Measurements from ENCODE around the gene TOR2A. TPM values are rescaled to one million over a fixed set of nuclear protein-coding genes. Genes with fewer than 3 reads are reported as not detected.

TOR2A gene
- total RNA-seq, 1 donor from 2014 or later, result 17.3 TPM

DNA sequence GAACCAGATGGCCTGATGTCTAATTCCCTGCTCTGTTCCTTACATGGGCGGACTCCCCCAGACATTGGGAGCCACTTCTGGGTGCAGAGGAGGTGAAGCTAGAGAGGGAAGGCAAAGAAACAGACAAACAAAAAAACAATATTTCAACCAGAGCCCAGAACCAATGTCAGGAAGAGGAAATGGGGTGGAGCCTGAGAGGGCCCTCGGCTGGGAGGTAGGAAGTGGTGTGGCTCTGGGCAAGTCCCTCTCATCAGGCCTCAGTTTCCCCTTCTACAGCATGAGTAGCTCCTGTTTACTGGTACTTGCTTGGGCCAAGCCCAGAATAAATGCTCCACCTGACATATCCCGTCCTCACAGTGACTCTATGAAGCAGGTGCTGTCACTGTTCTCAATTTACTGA, 32.3 kb upstream of the TOR2A start:
- no peaks in the 10 kb centered on the region for H3K36me3 Mint-ChIP-seq
- peaks cover 43% of the 10 kb centered on the region for H3K4me1 Mint-ChIP-seq
- TF ChIP-seq, protein P1, sequence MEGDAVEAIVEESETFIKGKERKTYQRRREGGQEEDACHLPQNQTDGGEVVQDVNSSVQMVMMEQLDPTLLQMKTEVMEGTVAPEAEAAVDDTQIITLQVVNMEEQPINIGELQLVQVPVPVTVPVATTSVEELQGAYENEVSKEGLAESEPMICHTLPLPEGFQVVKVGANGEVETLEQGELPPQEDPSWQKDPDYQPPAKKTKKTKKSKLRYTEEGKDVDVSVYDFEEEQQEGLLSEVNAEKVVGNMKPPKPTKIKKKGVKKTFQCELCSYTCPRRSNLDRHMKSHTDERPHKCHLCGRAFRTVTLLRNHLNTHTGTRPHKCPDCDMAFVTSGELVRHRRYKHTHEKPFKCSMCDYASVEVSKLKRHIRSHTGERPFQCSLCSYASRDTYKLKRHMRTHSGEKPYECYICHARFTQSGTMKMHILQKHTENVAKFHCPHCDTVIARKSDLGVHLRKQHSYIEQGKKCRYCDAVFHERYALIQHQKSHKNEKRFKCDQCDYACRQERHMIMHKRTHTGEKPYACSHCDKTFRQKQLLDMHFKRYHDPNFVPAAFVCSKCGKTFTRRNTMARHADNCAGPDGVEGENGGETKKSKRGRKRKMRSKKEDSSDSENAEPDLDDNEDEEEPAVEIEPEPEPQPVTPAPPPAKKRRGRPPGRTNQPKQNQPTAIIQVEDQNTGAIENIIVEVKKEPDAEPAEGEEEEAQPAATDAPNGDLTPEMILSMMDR (IDR thresholded peaks at IDR 0.05; ENCODE audit: unreplicated experiment), result no peak
- peak overlapping the region; percentile 99 for H3K27ac Mint-ChIP-seq
- H3K4me3 Mint-ChIP-seq, result no peak overlapping the region
- DNase-seq (ENCODE audit: low spot score in 2 of 2, unreplicated experiment in 2 of 2), result no peak
- H3K27me3 Mint-ChIP-seq (ENCODE audit: low read depth), result peaks cover 20% of the 10 kb centered on the region
- no peaks in the 10 kb centered on the region for H3K9me3 Mint-ChIP-seq

DNA sequence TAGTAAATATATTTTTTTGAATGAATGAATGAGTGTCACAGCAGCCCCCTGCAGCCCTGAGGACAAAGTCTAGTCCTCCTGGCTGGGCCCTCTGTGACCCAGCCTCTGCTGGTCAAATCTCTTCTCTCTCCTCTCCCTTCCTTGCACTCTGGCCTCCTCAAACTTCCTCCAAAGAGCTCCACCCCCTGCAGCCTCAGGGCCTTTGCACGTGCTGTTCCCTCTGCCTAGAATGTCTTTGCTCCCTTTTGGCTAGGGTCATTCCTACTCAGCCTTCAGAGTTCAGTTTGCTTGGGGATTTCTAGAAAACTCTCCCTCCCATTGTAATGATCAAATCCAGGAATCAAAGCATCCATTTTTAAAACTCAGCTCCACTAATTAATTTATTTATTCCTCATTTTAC, 30.3 kb upstream of the TOR2A start:
- Mint-ChIP-seq H3K4me3 (no peak overlapping the region), H3K27me3 (ENCODE audit: low read depth) (peaks cover 28% of the 10 kb centered on the region), H3K4me1 (peaks cover 37% of the 10 kb centered on the region)

DNA sequence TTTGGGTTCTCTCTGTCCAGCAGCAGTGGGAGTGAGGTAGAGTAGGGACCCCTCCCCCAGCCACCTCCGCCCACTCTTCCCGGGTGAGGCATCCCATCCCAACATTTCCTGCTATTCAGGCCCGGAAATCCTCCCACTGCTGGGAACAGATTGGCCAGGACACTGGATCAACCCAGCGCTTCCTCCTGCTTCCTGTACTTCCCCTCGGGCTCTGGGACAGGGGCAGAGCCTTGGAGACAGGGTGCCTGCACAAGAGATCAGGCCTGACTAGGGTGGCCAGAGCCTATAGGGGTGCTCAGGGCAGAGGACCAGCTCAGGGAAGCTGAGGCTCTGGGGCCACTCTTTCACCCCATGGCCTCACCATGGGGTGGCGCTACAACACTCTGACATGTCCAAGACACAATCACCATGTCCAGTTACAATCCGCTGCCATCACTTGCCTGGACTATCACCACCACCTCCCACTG, 28.9 kb upstream of the TOR2A start:
- H3K27me3 Mint-ChIP-seq (ENCODE audit: low read depth), result peaks cover 28% of the 10 kb centered on the region
- H3K27ac Mint-ChIP-seq, result peak overlapping the region; percentile 56
- H3K36me3 Mint-ChIP-seq, result no peaks in the 10 kb centered on the region
- TF ChIP-seq, protein P1 (IDR thresholded peaks at IDR 0.05; ENCODE audit: unreplicated experiment), result no peak
- peaks cover 28% of the 10 kb centered on the region for H3K4me1 Mint-ChIP-seq
- H3K9me3 Mint-ChIP-seq, result no peaks in the 10 kb centered on the region
- no peak overlapping the region for H3K4me3 Mint-ChIP-seq
- no peak for DNase-seq (ENCODE audit: low spot score in 2 of 2, unreplicated experiment in 2 of 2)

More for the DNA sequence above, 30.3 kb upstream of the TOR2A start:
- no peak overlapping the region for H3K27ac Mint-ChIP-seq
- TF ChIP-seq, protein P1 (IDR thresholded peaks at IDR 0.05; ENCODE audit: unreplicated experiment), result no peak
- H3K9me3 Mint-ChIP-seq, result no peaks in the 10 kb centered on the region
- H3K36me3 Mint-ChIP-seq, result no peaks in the 10 kb centered on the region
- DNase-seq (ENCODE audit: low spot score in 2 of 2, unreplicated experiment in 2 of 2), result no peak

DNA sequence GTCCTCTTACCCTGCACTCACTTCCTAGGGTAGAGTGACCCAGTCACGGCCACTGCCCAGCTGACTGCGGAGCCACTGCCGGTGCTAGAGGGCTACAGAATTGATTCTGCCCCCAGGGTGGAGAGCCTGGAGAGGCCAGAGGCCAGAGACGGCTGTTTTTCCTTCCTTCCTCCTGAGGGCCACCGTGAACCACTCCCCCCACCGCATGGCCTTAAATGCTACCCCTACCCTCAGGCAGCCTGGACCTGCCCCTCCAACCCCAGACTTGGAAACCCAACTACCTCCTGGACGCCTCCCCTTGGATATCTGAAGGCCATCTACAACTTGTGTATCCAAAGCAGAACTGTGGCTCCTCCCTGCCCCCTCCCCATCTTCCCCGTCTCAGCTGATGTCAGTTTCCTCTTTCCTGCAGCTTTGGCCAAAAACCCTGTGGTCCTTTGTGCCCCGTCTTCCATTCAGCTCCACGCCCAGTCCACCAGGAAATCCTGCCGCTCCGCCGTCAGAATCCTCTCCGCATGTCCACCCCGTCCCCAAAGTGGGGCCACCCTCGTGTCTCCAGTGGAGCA, 27.1 kb upstream of the TOR2A start:
- H3K4me3 Mint-ChIP-seq, result no peak overlapping the region
- no peak for DNase-seq (ENCODE audit: low spot score in 2 of 2, unreplicated experiment in 2 of 2)
- no peaks in the 10 kb centered on the region for H3K9me3 Mint-ChIP-seq

GRCh38 chr9:127761491-127761956, 26.4 kb upstream of the TOR2A start:
- TF ChIP-seq, protein P1 (IDR thresholded peaks at IDR 0.05; ENCODE audit: unreplicated experiment), result no peak
- Mint-ChIP-seq H3K27me3 (ENCODE audit: low read depth) (peaks cover 43% of the 10 kb centered on the region), H3K36me3 (no peaks in the 10 kb centered on the region), H3K9me3 (no peaks in the 10 kb centered on the region), H3K4me1 (peaks cover 7% of the 10 kb centered on the region), H3K4me3 (no peak overlapping the region), H3K27ac (no peak overlapping the region)
- no peak for DNase-seq (ENCODE audit: low spot score in 2 of 2, unreplicated experiment in 2 of 2)

More for the DNA sequence above, 27.1 kb upstream of the TOR2A start:
- TF ChIP-seq, protein P1 (IDR thresholded peaks at IDR 0.05; ENCODE audit: unreplicated experiment), result no peak
- peaks cover 37% of the 10 kb centered on the region for H3K27me3 Mint-ChIP-seq (ENCODE audit: low read depth)
- no peaks in the 10 kb centered on the region for H3K36me3 Mint-ChIP-seq
- H3K27ac Mint-ChIP-seq, result no peak overlapping the region
- peaks cover 11% of the 10 kb centered on the region for H3K4me1 Mint-ChIP-seq

Data from mesothelial cell of epicardium (in vitro differentiated cells).